ENCODE measurements around the gene CISD2.
"Not testable (repeated sequence)": the region's sequence is repeated elsewhere in the genome, so short reads cannot be mapped to it uniquely, and the experiment has no call there.

The CISD2 gene

GRCh38 chr4:102918859-102919258 is 50.1 kb downstream of the CISD2 start:
- no peak for DNase-seq (ENCODE audit: low spot score)

GRCh38 chr4:102919697-102920096 is 50.9 kb downstream of the CISD2 start:
- DNase-seq (ENCODE audit: low spot score), result not testable (repeated sequence)

- no peak for DNase-seq (ENCODE audit: low spot score)
Measured at GRCh38 chr4:102935716-102936115, 66.9 kb downstream of the CISD2 start.

- DNase-seq (ENCODE audit: low spot score), result not testable (repeated sequence)
Measured at GRCh38 chr4:102938063-102938462, 69.3 kb downstream of the CISD2 start.
